HAP-1 (cell line): ENCODE results near the gene POU6F2.

Experiments
- DNase-seq, 2 experiments: peaks; one replicate each; pipeline ENCODE4 v3.0.0-alpha.2; 2016 to 2020; ENCODE audit warnings: low spot score in 2 of 2
- H3K27me3 ChIP-seq: fragments of 250-450 bp; sonication (Bioruptor Pico); 2 replicates; pipeline ENCODE4 v1.5.1; 2020; ENCODE audit warnings: low read depth, mild to moderate bottlenecking, moderate library complexity
- H3K36me3 ChIP-seq: fragments of 250-450 bp; sonication (Bioruptor Pico); replicated peaks from 2 replicates; pipeline ENCODE4 v1.5.1; 2020; ENCODE audit warnings: mild to moderate bottlenecking
- H3K4me1 ChIP-seq: fragments of 250-450 bp; sonication (Bioruptor Pico); 2 replicates; pipeline ENCODE4 v1.5.1; 2020; ENCODE audit warnings: mild to moderate bottlenecking
- H3K4me3 ChIP-seq: fragments of 250-450 bp; sonication (Bioruptor Pico); 2 replicates; pipeline ENCODE4 v1.5.1; 2020; ENCODE audit warnings: mild to moderate bottlenecking, moderate library complexity
- H3K9me3 ChIP-seq: fragments of 250-450 bp; sonication (Bioruptor Pico); 2 replicates; pipeline ENCODE4 v1.5.1; 2020; ENCODE audit warnings: mild to moderate bottlenecking, moderate library complexity
- in situ Hi-C: fragments of 300-500 bp; cut with MboI; formaldehyde crosslinking; loops from 3 replicates; pipeline ENCODE4 v1.14.3; 2020; ENCODE audit warnings: low sequenced_read_pairs, inconsistent platforms, mixed read lengths

The POU6F2 gene

GRCh38 chr7:39132306-39132705 lies 154.6 kb downstream of the POU6F2 start:
- Histone ChIP-seq H3K36me3 (no peaks in the 10 kb centered on the region; the same call in 1 of the 2 replicates), H3K27me3 (no peaks in the 10 kb centered on the region)

GRCh38 chr7:39133088-39133487 lies 155.4 kb downstream of the POU6F2 start:
- Histone ChIP-seq H3K36me3 (no peaks in the 10 kb centered on the region; the same call in 1 of the 2 replicates), H3K4me1 (peaks cover 14% of the 10 kb centered on the region), H3K4me3 (no peak overlapping the region), H3K27me3 (no peaks in the 10 kb centered on the region), H3K9me3 (0 out of 2 replicates have a peak, but pooled peaks cover 4% of the 10 kb centered on the region)
- in situ Hi-C loops, result no loop called here
- DNase-seq, result no peak

More at GRCh38 chr7:39132306-39132705, 154.6 kb downstream of the POU6F2 start:
- in situ Hi-C loops, result no loop called here
- Histone ChIP-seq H3K4me3 (no peak overlapping the region), H3K4me1 (peaks cover 14% of the 10 kb centered on the region), H3K9me3 (0 out of 2 replicates have a peak, but pooled peaks cover 3% of the 10 kb centered on the region)
- no peak for DNase-seq

- in situ Hi-C loops, result no loop called here
- no peaks in the 10 kb centered on the region for H3K4me1 ChIP-seq
- DNase-seq, result no peak
- 0 out of 2 replicates have a peak, but pooled peaks cover 4% of the 10 kb centered on the region for H3K9me3 ChIP-seq
- H3K27me3 ChIP-seq, result no peaks in the 10 kb centered on the region
- no peak overlapping the region for H3K4me3 ChIP-seq
- no peaks in the 10 kb centered on the region for H3K36me3 ChIP-seq
Observed at GRCh38 chr7:39137480-39137879, 159.8 kb downstream of the POU6F2 start.

GRCh38 chr7:39142750-39143149 lies 165.0 kb downstream of the POU6F2 start:
- in situ Hi-C loops, result no loop called here
- H3K4me1 ChIP-seq, result no peaks in the 10 kb centered on the region
- DNase-seq, result no peak
- H3K27me3 ChIP-seq, result no peaks in the 10 kb centered on the region
- H3K4me3 ChIP-seq, result no peak overlapping the region
- no peaks in the 10 kb centered on the region for H3K9me3 ChIP-seq
- H3K36me3 ChIP-seq, result no peaks in the 10 kb centered on the region

- no peak for DNase-seq
- Histone ChIP-seq H3K27me3 (no peaks in the 10 kb centered on the region), H3K9me3 (no peaks in the 10 kb centered on the region), H3K4me1 (no peaks in the 10 kb centered on the region), H3K4me3 (no peak overlapping the region), H3K36me3 (no peaks in the 10 kb centered on the region)
- in situ Hi-C loops, result no loop called here
Observed at GRCh38 chr7:39144420-39144819, 166.7 kb downstream of the POU6F2 start.

GRCh38 chr7:39145283-39145682 lies 167.6 kb downstream of the POU6F2 start:
- no peaks in the 10 kb centered on the region for H3K4me1 ChIP-seq
- no peaks in the 10 kb centered on the region for H3K27me3 ChIP-seq
- H3K4me3 ChIP-seq, result no peak overlapping the region
- no peaks in the 10 kb centered on the region for H3K36me3 ChIP-seq
- H3K9me3 ChIP-seq, result no peaks in the 10 kb centered on the region
- no peak for DNase-seq
- in situ Hi-C loops, result no loop called here

- Histone ChIP-seq H3K4me3 (no peak overlapping the region), H3K27me3 (no peaks in the 10 kb centered on the region), H3K4me1 (no peaks in the 10 kb centered on the region), H3K9me3 (no peaks in the 10 kb centered on the region), H3K36me3 (no peaks in the 10 kb centered on the region)
- DNase-seq, result no peak
- in situ Hi-C loops, result no loop called here
Observed at GRCh38 chr7:39145935-39146334, 168.2 kb downstream of the POU6F2 start.

- no peak for DNase-seq
- in situ Hi-C loops, result no loop called here
- H3K4me3 ChIP-seq, result no peak overlapping the region
- H3K27me3 ChIP-seq, result no peaks in the 10 kb centered on the region
- no peaks in the 10 kb centered on the region for H3K36me3 ChIP-seq
- H3K9me3 ChIP-seq, result no peaks in the 10 kb centered on the region
- H3K4me1 ChIP-seq, result no peaks in the 10 kb centered on the region; the same call in 1 of the 2 replicates
Observed at GRCh38 chr7:39152701-39153100, 175.0 kb downstream of the POU6F2 start.

- Histone ChIP-seq H3K36me3 (no peaks in the 10 kb centered on the region), H3K9me3 (no peaks in the 10 kb centered on the region), H3K4me3 (no peak overlapping the region), H3K4me1 (no peaks in the 10 kb centered on the region; the same call in 1 of the 2 replicates), H3K27me3 (no peaks in the 10 kb centered on the region)
- DNase-seq, result no peak
- in situ Hi-C loops, result no loop called here
Observed at GRCh38 chr7:39153113-39153512, 175.4 kb downstream of the POU6F2 start.

GRCh38 chr7:39153647-39154046 lies 175.9 kb downstream of the POU6F2 start:
- Histone ChIP-seq H3K36me3 (no peaks in the 10 kb centered on the region), H3K4me3 (no peak overlapping the region), H3K9me3 (no peaks in the 10 kb centered on the region), H3K4me1 (no peaks in the 10 kb centered on the region; the same call in 1 of the 2 replicates), H3K27me3 (no peaks in the 10 kb centered on the region)
- in situ Hi-C loops, result no loop called here
- DNase-seq, result no peak

- Histone ChIP-seq H3K27me3 (no peaks in the 10 kb centered on the region), H3K4me1 (no peaks in the 10 kb centered on the region; the same call in 1 of the 2 replicates), H3K4me3 (no peak overlapping the region), H3K36me3 (no peaks in the 10 kb centered on the region), H3K9me3 (no peaks in the 10 kb centered on the region)
- DNase-seq, result no peak
- in situ Hi-C loops, result no loop called here
Observed at GRCh38 chr7:39154815-39155214, 177.1 kb downstream of the POU6F2 start.

- H3K4me1 ChIP-seq, result no peaks in the 10 kb centered on the region; the same call in 1 of the 2 replicates
- no peaks in the 10 kb centered on the region for H3K9me3 ChIP-seq
- in situ Hi-C loops, result no loop called here
- H3K36me3 ChIP-seq, result no peaks in the 10 kb centered on the region; the same call in 1 of the 2 replicates
- DNase-seq, result no peak
- H3K4me3 ChIP-seq, result no peak overlapping the region
- no peaks in the 10 kb centered on the region for H3K27me3 ChIP-seq
Observed at GRCh38 chr7:39158367-39158766, 180.7 kb downstream of the POU6F2 start.

GRCh38 chr7:39161903-39162302 lies 184.2 kb downstream of the POU6F2 start:
- no peaks in the 10 kb centered on the region for H3K9me3 ChIP-seq
- no peak for DNase-seq
- no peak overlapping the region for H3K4me3 ChIP-seq
- no peaks in the 10 kb centered on the region for H3K4me1 ChIP-seq
- H3K27me3 ChIP-seq, result no peaks in the 10 kb centered on the region
- in situ Hi-C loops, result no loop called here
- no peaks in the 10 kb centered on the region; the same call in 1 of the 2 replicates for H3K36me3 ChIP-seq

GRCh38 chr7:39164887-39165286 lies 187.2 kb downstream of the POU6F2 start:
- DNase-seq, result no peak
- Histone ChIP-seq H3K4me3 (no peak overlapping the region), H3K36me3 (no peaks in the 10 kb centered on the region; the same call in 1 of the 2 replicates), H3K27me3 (no peaks in the 10 kb centered on the region), H3K4me1 (no peaks in the 10 kb centered on the region), H3K9me3 (no peaks in the 10 kb centered on the region)
- in situ Hi-C loops, result no loop called here
